ENCODE data around the gene APPBP2. TPM values are rescaled to one million over a fixed set of nuclear protein-coding genes. Genes with fewer than 3 reads are reported as not detected.

APPBP2 gene
- total and polyA plus RNA-seq, 2 donors (not counting 3 experiments of a cell fraction or from before 2014, with no cell fraction given): 8.4 to 49.1 TPM

- no peak for DNase-seq (ENCODE audit: low read depth, low spot score)
- Histone ChIP-seq H3K9me1 (replicated peaks; ENCODE audit: control insufficient read depth, extremely low read depth, insufficient read depth, low read length) (no peaks in the 10 kb centered on the region), H3K4me2 (ENCODE audit: insufficient read depth, low read length) (no peak overlapping the region), H3K27ac (ENCODE audit: insufficient read depth, low read depth, low read length) (no peak overlapping the region), H3K4me3 (replicated peaks in 1 of 3; ENCODE audit: insufficient read depth in 1 of 3, low read depth in 1 of 3, low read length in 3 of 3) (no peak overlapping the region), H3K79me2 (ENCODE audit: control insufficient read depth, insufficient read depth, low read length) (no peaks in the 10 kb centered on the region), H4K20me1 (replicated peaks; ENCODE audit: control insufficient read depth, extremely low read depth, insufficient read depth, low read length) (no peaks in the 10 kb centered on the region), H3K4me1 (ENCODE audit: control insufficient read depth, extremely low read depth, insufficient read depth, low read length) (peaks cover 3% of the 10 kb centered on the region), H3K27me3 (ENCODE audit: control insufficient read depth in 2 of 2, insufficient read depth in 2 of 2, low read length in 2 of 2) (no peaks in the 10 kb centered on the region), H3K9me3 (replicated peaks; ENCODE audit: control insufficient read depth, insufficient read depth, low read length) (no peaks in the 10 kb centered on the region), H3K9ac (replicated peaks; ENCODE audit: extremely low read depth, insufficient read depth, low read length) (no peak overlapping the region), H2AFZ (ENCODE audit: low read depth, low read length) (no peak overlapping the region), H3K36me3 (ENCODE audit: control insufficient read depth in 2 of 2, extremely low read depth in 1 of 2, insufficient read depth in 2 of 2, low read length in 2 of 2) (no peaks in the 10 kb centered on the region)
- dilution Hi-C loops (cut with MboI; ENCODE audit: extremely low pct_ligation_motif_present, low sequenced_read_pairs): no loop called here
- POLR2A ChIA-PET: no interaction called here
- no peak for FAIRE-seq
- CTCF ChIA-PET: interaction anchor here (1.7 kb wide), 1 partner anchor 11 kb away, joined by 4 read pairs; no protein-coding TSS in a partner anchor
- TF ChIP-seq JUN (IDR thresholded peaks at IDR 0.05; ENCODE audit: borderline replicate concordance, insufficient read depth, insufficient read length, low read depth) (no peak), POLR2AphosphoS5 (IDR thresholded peaks at IDR 0.05; ENCODE audit: insufficient read depth, low read depth, low read length) (no peak), POLR2A (IDR thresholded peaks at IDR 0.05; ENCODE audit: low read depth, low read length) (no peak), CTCF (IDR thresholded peaks at IDR 0.05; ENCODE audit: extremely low read depth in 1 of 2, insufficient read depth in 1 of 2, low read depth in 1 of 2, low read length in 2 of 2) (no peak), FOS (IDR thresholded peaks at IDR 0.05; ENCODE audit: borderline replicate concordance, insufficient read depth, low read length) (no peak), EZH2 (IDR thresholded peaks at IDR 0.05; ENCODE audit: borderline replicate concordance, low read depth, low read length, severe bottlenecking) (no peak), GATA2 (IDR thresholded peaks at IDR 0.05; ENCODE audit: insufficient read depth, insufficient read length, low read depth, low read length) (no peak), MAX (IDR thresholded peaks at IDR 0.05; ENCODE audit: insufficient read depth, insufficient read length) (no peak), MYC (IDR thresholded peaks at IDR 0.05; ENCODE audit: low read depth, low read length) (no peak)
- intact Hi-C loops (cut with micrococcal nuclease): no loop called here
- BruUV-seq (replicated peaks): no TSS peak
These were observed 100.4 kb downstream of the APPBP2 start for GRCh38 chr17:60425626-60426025.
